ENCODE results near the gene TAF13. TPM values are rescaled to one million over a fixed set of nuclear protein-coding genes. Genes with fewer than 3 reads are reported as not detected.
A peak's percentile ranks its signal among the peaks of the same experiment; 100 is the strongest.

The TAF13 gene
- total RNA-seq, 1 experiment from 2014 or later: 76.7 TPM

GRCh38 chr1:109046671-109047070 lies 29.1 kb downstream of the TAF13 start:
- Mint-ChIP-seq H3K4me3 (ENCODE audit: unreplicated experiment) (no peak overlapping the region), H3K36me3 (ENCODE audit: insufficient read depth, unreplicated experiment) (peaks cover 6% of the 10 kb centered on the region), H3K27ac (ENCODE audit: low read depth, unreplicated experiment) (no peak overlapping the region), H3K4me1 (ENCODE audit: insufficient read depth, unreplicated experiment) (peaks cover 15% of the 10 kb centered on the region), H3K9me3 (ENCODE audit: unreplicated experiment) (no peaks in the 10 kb centered on the region), H3K27me3 (ENCODE audit: insufficient read depth, unreplicated experiment) (no peaks in the 10 kb centered on the region)
- CTCF ChIA-PET: no interaction called here
- TF ChIP-seq, protein P1, sequence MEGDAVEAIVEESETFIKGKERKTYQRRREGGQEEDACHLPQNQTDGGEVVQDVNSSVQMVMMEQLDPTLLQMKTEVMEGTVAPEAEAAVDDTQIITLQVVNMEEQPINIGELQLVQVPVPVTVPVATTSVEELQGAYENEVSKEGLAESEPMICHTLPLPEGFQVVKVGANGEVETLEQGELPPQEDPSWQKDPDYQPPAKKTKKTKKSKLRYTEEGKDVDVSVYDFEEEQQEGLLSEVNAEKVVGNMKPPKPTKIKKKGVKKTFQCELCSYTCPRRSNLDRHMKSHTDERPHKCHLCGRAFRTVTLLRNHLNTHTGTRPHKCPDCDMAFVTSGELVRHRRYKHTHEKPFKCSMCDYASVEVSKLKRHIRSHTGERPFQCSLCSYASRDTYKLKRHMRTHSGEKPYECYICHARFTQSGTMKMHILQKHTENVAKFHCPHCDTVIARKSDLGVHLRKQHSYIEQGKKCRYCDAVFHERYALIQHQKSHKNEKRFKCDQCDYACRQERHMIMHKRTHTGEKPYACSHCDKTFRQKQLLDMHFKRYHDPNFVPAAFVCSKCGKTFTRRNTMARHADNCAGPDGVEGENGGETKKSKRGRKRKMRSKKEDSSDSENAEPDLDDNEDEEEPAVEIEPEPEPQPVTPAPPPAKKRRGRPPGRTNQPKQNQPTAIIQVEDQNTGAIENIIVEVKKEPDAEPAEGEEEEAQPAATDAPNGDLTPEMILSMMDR (IDR thresholded peaks at IDR 0.05; ENCODE audit: unreplicated experiment): no peak
- DNase-seq (ENCODE audit: unreplicated experiment): no peak
- BruUV-seq (replicated peaks): no TSS peak
- POLR2A ChIA-PET: no interaction called here
- intact Hi-C loops (cut with micrococcal nuclease): no loop called here

- no peak for DNase-seq (ENCODE audit: unreplicated experiment)
- Mint-ChIP-seq H3K4me3 (ENCODE audit: unreplicated experiment) (no peak overlapping the region), H3K27me3 (ENCODE audit: insufficient read depth, unreplicated experiment) (no peaks in the 10 kb centered on the region), H3K36me3 (ENCODE audit: insufficient read depth, unreplicated experiment) (peaks cover 7% of the 10 kb centered on the region), H3K4me1 (ENCODE audit: insufficient read depth, unreplicated experiment) (peaks cover 12% of the 10 kb centered on the region), H3K27ac (ENCODE audit: low read depth, unreplicated experiment) (no peak overlapping the region), H3K9me3 (ENCODE audit: unreplicated experiment) (no peaks in the 10 kb centered on the region)
- no TSS peak for BruUV-seq (replicated peaks)
- POLR2A ChIA-PET: no interaction called here
- TF ChIP-seq, protein P1 (IDR thresholded peaks at IDR 0.05; ENCODE audit: unreplicated experiment): no peak
- intact Hi-C loops (cut with micrococcal nuclease): no loop called here
- CTCF ChIA-PET: interaction anchor here (1.0 to 1.4 kb wide), 2 partner anchors 13 to 55 kb away, joined by 3 to 7 read pairs; no protein-coding TSS in a partner anchor
Measured at GRCh38 chr1:109045595-109045994, 30.2 kb downstream of the TAF13 start.

DNA sequence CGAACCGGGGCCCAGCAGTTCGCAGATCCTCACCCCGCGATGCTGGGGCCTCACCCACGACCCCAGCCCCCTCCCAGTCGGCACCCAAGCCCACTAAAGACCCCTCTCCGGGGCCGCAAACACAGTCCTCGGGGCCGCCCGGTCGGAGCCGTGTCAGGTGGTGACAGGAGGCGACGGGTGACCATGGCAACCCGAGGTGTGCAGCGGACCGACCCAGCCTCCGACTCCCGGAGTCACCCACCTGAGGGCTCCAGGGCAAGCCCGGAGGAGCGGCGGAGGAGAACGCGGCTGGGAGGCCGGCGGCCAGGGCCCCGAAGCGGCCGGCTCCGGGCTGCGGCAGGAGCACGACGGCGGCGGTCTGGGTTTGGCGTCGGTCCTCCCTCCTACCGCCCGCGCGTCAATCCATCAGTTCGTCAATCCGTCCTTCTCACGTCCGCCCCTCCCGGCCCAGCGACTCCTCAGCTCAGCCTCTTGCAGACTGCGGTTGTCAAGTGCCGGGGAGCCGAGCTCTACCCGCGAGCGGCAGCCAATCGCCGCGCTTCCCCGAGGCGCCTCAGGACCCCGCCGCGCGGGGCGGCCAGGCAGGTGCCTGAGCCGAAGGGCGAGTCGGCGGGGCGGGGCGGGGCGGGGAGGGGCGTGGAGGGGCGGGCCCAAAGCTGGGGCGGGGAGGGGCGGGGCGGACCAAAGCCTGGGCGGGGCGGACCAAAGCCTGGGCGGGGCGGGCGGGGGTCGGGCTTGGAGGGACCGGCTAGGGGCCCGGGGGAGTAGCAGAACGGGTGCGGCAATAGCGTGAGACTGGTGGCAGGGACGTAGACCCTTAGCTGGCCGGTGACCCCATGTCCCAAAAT lies 34.0 kb downstream of the TAF13 start, which contains the start of gene WDR47:
Gene WDR47, minus strand, starts transcription at position 482 of the 848 bp plus-strand sequence. CDS start 18,590 bp downstream, outside the sequence.
- intact Hi-C loops (cut with micrococcal nuclease): loop anchor here (1.0 to 2.0 kb wide), 2 partner anchors 37 to 58 kb away; no protein-coding TSS in a partner anchor
- no peaks in the 10 kb centered on the region for H3K27me3 Mint-ChIP-seq (ENCODE audit: insufficient read depth, unreplicated experiment)

More for the DNA sequence above, 34.0 kb downstream of the TAF13 start, which contains the start of gene WDR47:
- peaks cover 7% of the 10 kb centered on the region for H3K36me3 Mint-ChIP-seq (ENCODE audit: insufficient read depth, unreplicated experiment)
- no peaks in the 10 kb centered on the region for H3K9me3 Mint-ChIP-seq (ENCODE audit: unreplicated experiment)
- peak; percentile 96 for DNase-seq (ENCODE audit: unreplicated experiment)
- peak within 1 kb of the TSS; percentile 78 for H3K27ac Mint-ChIP-seq (ENCODE audit: low read depth, unreplicated experiment)
- no TSS peak for BruUV-seq (replicated peaks)
- TF ChIP-seq, protein P1 (IDR thresholded peaks at IDR 0.05; ENCODE audit: unreplicated experiment): no peak
- H3K4me1 Mint-ChIP-seq (ENCODE audit: insufficient read depth, unreplicated experiment): peaks cover 6% of the 10 kb centered on the region
- CTCF ChIA-PET: interaction anchor here (0.5 to 1.4 kb wide), 3 partner anchors 14 to 79 kb away, joined by 3 read pairs; partner anchors contain the start of genes CLCC1 and TMEM167B
- peak within 1 kb of the TSS; percentile 94 for H3K4me3 Mint-ChIP-seq (ENCODE audit: unreplicated experiment)
- POLR2A ChIA-PET: interaction anchor here (0.5 to 3.7 kb wide), 20 partner anchors 9 to 507 kb away, joined by 3 to 54 read pairs (median 5); partner anchors contain the start of genes GNAI3, SARS1, TAF13 and TMEM167B
